Osteocyte (in vitro differentiated cells): ENCODE results near the gene KLK13. TPM values are rescaled to one million over a fixed set of nuclear protein-coding genes. Genes with fewer than 3 reads are reported as not detected.

ENCODE experiments used
- DNase-seq: peaks from one replicate; pipeline ENCODE4 v3.0.0; 2021; ENCODE audit warnings: mixed read lengths; ENCODE audit not compliant: unreplicated experiment; ENCODE audit errors: extremely low spot score
- H3K27ac Mint-ChIP-seq: one replicate; pipeline ENCODE4 v1.8.0; 2021; ENCODE audit warnings: mild to moderate bottlenecking, mixed read lengths; ENCODE audit not compliant: unreplicated experiment
- H3K27me3 Mint-ChIP-seq: one replicate; pipeline ENCODE4 v1.8.0; 2021; ENCODE audit warnings: mixed read lengths; ENCODE audit not compliant: unreplicated experiment
- H3K36me3 Mint-ChIP-seq: one replicate; pipeline ENCODE4 v1.8.0; 2021; ENCODE audit warnings: mixed read lengths; ENCODE audit not compliant: unreplicated experiment
- H3K4me1 Mint-ChIP-seq: one replicate; pipeline ENCODE4 v1.8.0; 2021; ENCODE audit warnings: mixed read lengths; ENCODE audit not compliant: unreplicated experiment
- H3K4me3 Mint-ChIP-seq: one replicate; pipeline ENCODE4 v1.8.0; 2021; ENCODE audit warnings: mild to moderate bottlenecking, moderate library complexity, mixed read lengths; ENCODE audit not compliant: unreplicated experiment
- H3K9me3 Mint-ChIP-seq: one replicate; pipeline ENCODE4 v1.8.0; 2021; ENCODE audit warnings: mixed read lengths; ENCODE audit not compliant: unreplicated experiment
- total RNA-seq: library from RNA; stranded (reverse); gene quantifications from 2 replicates; pipeline ENCODE4 v1.2.1, GENCODE V29; 2021
- TF ChIP-seq, protein P1 (sequence below): fragments of 200-600 bp; sonication (generic); IDR thresholded peaks from 2 replicates; pipeline ENCODE4 v1.5.0; 2021; ENCODE audit warnings: antibody characterized with exemption, mild to moderate bottlenecking, moderate library complexity

KLK13 gene
- total RNA-seq, 1 donor from 2014 or later = not detected

DNA sequence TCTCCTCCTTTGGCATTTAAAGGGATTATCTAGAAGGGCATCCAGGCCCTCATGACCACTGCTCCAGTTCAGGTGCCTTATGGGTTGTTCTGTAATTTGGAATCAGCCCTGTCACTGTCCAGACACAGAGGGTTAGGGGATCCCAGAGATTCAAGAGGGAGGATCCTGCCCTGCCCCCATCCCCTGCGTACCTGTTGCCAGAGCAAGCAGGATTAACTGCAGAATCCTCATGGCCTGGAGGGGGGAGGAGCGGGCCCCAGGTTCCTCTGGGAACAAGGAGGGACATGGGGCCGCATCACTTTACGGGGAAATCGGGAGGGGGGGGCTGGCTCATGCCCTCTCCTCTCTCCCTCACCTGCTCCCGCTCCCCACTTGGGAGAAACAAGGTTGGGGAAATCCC lies 39.5 kb downstream of the KLK13 start:
- Mint-ChIP-seq H3K27me3 (peaks cover under 1% of the 10 kb centered on the region), H3K9me3 (peaks cover 6% of the 10 kb centered on the region), H3K4me1 (no peaks in the 10 kb centered on the region), H3K27ac (no peak overlapping the region), H3K4me3 (no peak overlapping the region), H3K36me3 (no peaks in the 10 kb centered on the region)
- TF ChIP-seq, protein P1, sequence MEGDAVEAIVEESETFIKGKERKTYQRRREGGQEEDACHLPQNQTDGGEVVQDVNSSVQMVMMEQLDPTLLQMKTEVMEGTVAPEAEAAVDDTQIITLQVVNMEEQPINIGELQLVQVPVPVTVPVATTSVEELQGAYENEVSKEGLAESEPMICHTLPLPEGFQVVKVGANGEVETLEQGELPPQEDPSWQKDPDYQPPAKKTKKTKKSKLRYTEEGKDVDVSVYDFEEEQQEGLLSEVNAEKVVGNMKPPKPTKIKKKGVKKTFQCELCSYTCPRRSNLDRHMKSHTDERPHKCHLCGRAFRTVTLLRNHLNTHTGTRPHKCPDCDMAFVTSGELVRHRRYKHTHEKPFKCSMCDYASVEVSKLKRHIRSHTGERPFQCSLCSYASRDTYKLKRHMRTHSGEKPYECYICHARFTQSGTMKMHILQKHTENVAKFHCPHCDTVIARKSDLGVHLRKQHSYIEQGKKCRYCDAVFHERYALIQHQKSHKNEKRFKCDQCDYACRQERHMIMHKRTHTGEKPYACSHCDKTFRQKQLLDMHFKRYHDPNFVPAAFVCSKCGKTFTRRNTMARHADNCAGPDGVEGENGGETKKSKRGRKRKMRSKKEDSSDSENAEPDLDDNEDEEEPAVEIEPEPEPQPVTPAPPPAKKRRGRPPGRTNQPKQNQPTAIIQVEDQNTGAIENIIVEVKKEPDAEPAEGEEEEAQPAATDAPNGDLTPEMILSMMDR = no peak
- no peak for DNase-seq

DNA sequence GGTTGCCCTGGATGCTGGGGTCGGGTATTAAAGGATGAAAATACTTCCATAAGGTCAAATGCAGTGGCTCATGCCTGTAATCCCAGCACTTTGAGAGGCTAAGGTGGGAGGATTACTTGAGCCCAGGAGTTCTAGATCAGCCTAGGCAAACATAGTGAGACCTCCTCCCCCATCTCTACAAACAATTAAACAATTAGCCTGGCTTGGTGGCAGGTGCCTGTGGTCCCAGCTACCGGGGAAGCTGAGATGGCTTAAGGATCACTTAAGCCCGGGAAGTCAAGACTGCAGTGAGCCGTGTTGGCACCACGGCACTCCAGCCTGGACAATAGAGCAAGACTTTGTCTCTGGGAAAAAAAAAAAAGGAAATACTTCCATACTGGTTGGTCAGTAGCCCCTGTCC lies 40.0 kb downstream of the KLK13 start:
- TF ChIP-seq, protein P1 = no peak
- no peaks in the 10 kb centered on the region for H3K4me1 Mint-ChIP-seq

DNA sequence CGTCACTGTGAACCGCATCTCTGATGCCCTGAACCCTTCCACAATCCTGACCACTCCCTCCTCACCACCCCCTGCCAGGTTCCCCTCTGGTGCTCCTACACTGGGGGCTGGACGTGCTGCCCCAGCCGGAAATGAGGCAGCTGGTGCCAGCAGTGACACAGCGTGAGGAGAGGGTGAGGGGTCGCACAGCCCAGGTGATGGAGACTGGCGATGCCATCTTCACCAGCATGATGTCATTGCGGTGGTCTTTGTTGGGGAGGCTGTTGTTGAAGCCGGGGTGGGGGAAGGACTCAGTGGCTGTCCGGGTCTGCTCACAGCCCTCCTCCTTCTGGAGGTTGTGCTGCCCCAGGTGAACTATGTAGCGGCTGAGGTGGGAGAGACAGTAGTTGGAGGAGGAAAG lies 40.9 kb downstream of the KLK13 start:
- Mint-ChIP-seq H3K27me3 (peaks cover 8% of the 10 kb centered on the region), H3K4me3 (no peak overlapping the region), H3K27ac (no peak overlapping the region), H3K4me1 (no peaks in the 10 kb centered on the region), H3K36me3 (no peaks in the 10 kb centered on the region), H3K9me3 (no peaks in the 10 kb centered on the region)
- TF ChIP-seq, protein P1 = no peak
- DNase-seq = no peak

More for the DNA sequence above, 40.0 kb downstream of the KLK13 start:
- H3K9me3 Mint-ChIP-seq = peaks cover 6% of the 10 kb centered on the region
- H3K27ac Mint-ChIP-seq = no peak overlapping the region
- peaks cover 5% of the 10 kb centered on the region for H3K27me3 Mint-ChIP-seq
- no peak for DNase-seq
- no peak overlapping the region for H3K4me3 Mint-ChIP-seq
- H3K36me3 Mint-ChIP-seq = no peaks in the 10 kb centered on the region

DNA sequence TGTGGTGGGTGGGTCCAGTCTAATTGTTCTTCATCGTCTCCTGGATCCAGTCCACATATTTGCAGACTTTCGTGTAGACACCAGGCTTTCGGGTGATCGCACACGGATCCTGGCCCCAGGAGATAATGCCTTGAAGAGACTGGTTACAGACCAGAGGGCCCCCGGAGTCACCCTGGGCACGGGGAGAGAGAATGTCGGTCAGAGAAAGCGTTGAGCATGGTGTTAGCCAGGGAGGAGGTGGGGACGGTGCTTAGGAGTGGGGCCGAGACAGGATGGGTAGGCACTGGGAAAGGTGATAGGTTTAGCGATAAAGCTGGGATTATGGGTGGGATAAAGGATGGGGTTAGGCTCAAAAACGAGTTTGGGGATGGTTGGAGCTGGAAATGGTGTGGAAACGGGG lies 42.4 kb downstream of the KLK13 start:
- Mint-ChIP-seq H3K4me3 (no peak overlapping the region), H3K27ac (no peak overlapping the region), H3K4me1 (peaks cover 2% of the 10 kb centered on the region), H3K9me3 (no peaks in the 10 kb centered on the region), H3K27me3 (peaks cover 18% of the 10 kb centered on the region), H3K36me3 (peaks cover 2% of the 10 kb centered on the region)
- TF ChIP-seq, protein P1 = no peak
- no peak for DNase-seq

DNA sequence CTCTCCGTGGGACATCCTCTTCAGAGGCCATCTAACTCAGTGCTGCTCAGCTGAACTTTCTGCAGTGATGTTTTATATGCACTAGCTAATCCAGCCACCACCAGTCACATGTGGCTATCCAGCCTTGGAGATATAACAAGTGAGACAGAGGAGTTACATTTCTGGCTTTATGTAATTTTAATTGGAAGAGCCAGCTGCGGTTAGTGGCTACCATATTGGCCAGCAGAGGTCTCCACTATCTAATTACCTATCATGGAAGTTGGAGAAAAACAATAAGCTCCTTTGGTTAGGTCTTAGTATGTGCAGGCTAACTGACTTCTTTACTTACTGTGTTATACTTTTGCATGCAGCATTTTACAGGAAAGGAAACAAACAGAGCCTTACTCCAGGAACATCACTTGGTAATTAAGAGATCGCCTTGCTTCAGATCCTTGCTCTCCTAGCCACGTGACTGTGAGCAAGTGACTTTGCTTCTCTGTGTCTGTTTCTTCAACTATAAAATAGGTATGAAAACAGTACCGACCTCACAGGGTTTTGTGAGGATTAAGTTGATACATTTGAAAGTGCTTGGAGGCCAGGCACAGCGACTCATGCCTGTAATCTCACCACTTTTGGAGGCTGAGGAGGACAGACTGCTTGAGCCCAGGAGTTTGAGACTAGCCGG lies 43.8 kb downstream of the KLK13 start:
- H3K27ac Mint-ChIP-seq = no peak overlapping the region
- H3K4me1 Mint-ChIP-seq = peaks cover 6% of the 10 kb centered on the region
- DNase-seq = no peak

More for the DNA sequence above, 43.8 kb downstream of the KLK13 start:
- Mint-ChIP-seq H3K27me3 (peaks cover 26% of the 10 kb centered on the region), H3K4me3 (no peak overlapping the region), H3K36me3 (peaks cover 2% of the 10 kb centered on the region), H3K9me3 (no peaks in the 10 kb centered on the region)
- TF ChIP-seq, protein P1 = peak; percentile 57
